Measurements from ENCODE around the gene PYGB.
A peak's percentile ranks its signal among the peaks of the same experiment; 100 is the strongest.

The PYGB gene

GRCh38 chr20:25220810-25221591 lies 26.9 kb upstream of the PYGB start (continued):
- no peak for TF ChIP-seq HOXA7 (CRISPR knock-in tag; IDR thresholded peaks at IDR 0.05; ENCODE audit: borderline replicate concordance)

GRCh38 chr20:25221592-25222460 lies 26.1 kb upstream of the PYGB start:
- ChIA-PET CTCF (interaction anchor here (1.2 to 1.8 kb wide), 3 partner anchors 10 to 177 kb away, joined by 3 to 7 read pairs (median 5); no protein-coding TSS in a partner anchor), POLR2A (interaction anchor here (1.7 kb wide), 1 partner anchor 26 kb away, joined by 4 read pairs; the partner anchor contains the start of gene PYGB)
- H3K27ac ChIP-seq (ENCODE audit: extremely low read depth, low read depth, low read length), result no peak overlapping the region
- no peaks in the 10 kb centered on the region for H3K9me3 ChIP-seq (ENCODE audit: control insufficient read depth, insufficient read depth, low read depth, low read length)
- peaks cover 4 to 65% of the 10 kb centered on the region in 2 experiments; a peak in 2 of 3 replicates for H3K36me3 ChIP-seq (ENCODE audit: control insufficient read depth in 2 of 2, insufficient read depth in 1 of 2, low read length in 2 of 2)
- TF ChIP-seq ZNF600 (tag by site-specific recombination; IDR thresholded peaks at IDR 0.05) (peak; percentile 70), MZF1 (tag by site-specific recombination; IDR thresholded peaks at IDR 0.05; ENCODE audit: borderline replicate concordance) (no peak)
- no peak overlapping the region for H3K4me3 ChIP-seq (ENCODE audit: low read depth, low read length)
- H3K4me1 ChIP-seq (ENCODE audit: control insufficient read depth, insufficient read depth, low read length), result no peaks in the 10 kb centered on the region

DNA sequence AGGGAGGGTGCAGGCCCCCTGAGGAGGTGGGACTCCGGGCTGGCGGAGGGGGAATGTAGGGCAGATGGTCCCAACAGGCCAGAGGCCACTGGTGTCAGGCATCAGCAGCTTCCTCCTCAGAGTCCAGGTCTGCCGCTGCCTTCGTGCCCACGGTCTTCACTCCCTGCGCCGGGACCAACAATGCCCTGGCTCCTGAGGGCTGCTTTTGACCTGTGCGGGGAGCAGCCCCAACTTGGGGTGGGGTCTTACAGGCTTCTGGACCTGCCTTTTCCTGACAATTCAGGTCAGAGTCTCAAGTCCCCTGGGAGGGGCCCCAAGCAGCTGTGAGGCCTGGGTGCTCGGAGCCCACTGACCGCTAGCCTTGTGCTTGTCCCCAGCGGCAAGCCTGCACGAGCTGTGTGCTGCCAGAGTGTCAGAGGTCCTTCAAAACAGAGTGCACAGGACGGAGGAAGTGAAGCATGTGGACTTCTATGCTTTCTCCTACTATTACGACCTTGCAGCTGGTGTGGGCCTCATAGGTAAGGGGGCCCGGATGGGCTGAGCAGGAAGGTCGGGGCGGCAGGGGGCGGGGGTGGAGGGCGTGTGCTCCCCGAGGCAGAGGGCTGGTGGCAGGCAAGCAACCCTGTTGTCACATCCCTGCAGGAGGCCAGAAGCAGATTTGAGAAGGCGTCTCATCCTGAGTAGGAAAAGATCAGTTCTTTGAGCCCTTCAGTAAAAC lies 25.3 kb upstream of the PYGB start:
- CTCF ChIA-PET, result interaction anchor here (0.8 to 1.8 kb wide), 5 partner anchors 11 to 176 kb away, joined by 3 to 5 read pairs (median 3); no protein-coding TSS in a partner anchor
- POLR2A ChIA-PET, result interaction anchor here (0.6 to 2.3 kb wide), 6 partner anchors 23 to 899 kb away, joined by 3 to 14 read pairs (median 4); partner anchors contain the start of genes GINS1 and PYGB
- peaks cover 4 to 57% of the 10 kb centered on the region in 2 experiments; a peak in 2 of 3 replicates for H3K36me3 ChIP-seq (ENCODE audit: control insufficient read depth in 2 of 2, insufficient read depth in 1 of 2, low read length in 2 of 2)
- 0 out of 2 replicates have a peak overlapping the region, but pooled peaks have one; percentile 16 for H3K27ac ChIP-seq (ENCODE audit: extremely low read depth, low read depth, low read length)
- H3K4me1 ChIP-seq (ENCODE audit: control insufficient read depth, insufficient read depth, low read length), result 0 out of 2 replicates have a peak, but pooled peaks cover 3% of the 10 kb centered on the region
- TF ChIP-seq HOXD13 (CRISPR knock-in tag; IDR thresholded peaks at IDR 0.05; ENCODE audit: borderline replicate concordance), result no peak
- no peak for TF ChIP-seq ZNF561 (tag by site-specific recombination; IDR thresholded peaks at IDR 0.05; ENCODE audit: borderline replicate concordance)
- TF ChIP-seq GLI4 (tag by site-specific recombination; IDR thresholded peaks at IDR 0.05), result no peak
- no peak for TF ChIP-seq ZNF530 (tag by site-specific recombination; IDR thresholded peaks at IDR 0.05; ENCODE audit: low read depth)
- TF ChIP-seq WT1 (tag by site-specific recombination; IDR thresholded peaks at IDR 0.05), result no peak
- TF ChIP-seq, protein P1, sequence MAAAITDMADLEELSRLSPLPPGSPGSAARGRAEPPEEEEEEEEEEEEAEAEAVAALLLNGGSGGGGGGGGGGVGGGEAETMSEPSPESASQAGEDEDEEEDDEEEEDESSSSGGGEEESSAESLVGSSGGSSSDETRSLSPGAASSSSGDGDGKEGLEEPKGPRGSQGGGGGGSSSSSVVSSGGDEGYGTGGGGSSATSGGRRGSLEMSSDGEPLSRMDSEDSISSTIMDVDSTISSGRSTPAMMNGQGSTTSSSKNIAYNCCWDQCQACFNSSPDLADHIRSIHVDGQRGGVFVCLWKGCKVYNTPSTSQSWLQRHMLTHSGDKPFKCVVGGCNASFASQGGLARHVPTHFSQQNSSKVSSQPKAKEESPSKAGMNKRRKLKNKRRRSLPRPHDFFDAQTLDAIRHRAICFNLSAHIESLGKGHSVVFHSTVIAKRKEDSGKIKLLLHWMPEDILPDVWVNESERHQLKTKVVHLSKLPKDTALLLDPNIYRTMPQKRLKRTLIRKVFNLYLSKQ (tag by site-specific recombination; IDR thresholded peaks at IDR 0.05; ENCODE audit: borderline replicate concordance), result no peak
- TF ChIP-seq ZSCAN23 (tag by site-specific recombination; IDR thresholded peaks at IDR 0.05), result no peak
- TF ChIP-seq BCL6B (tag by site-specific recombination; IDR thresholded peaks at IDR 0.05), result no peak
- no peak for TF ChIP-seq ZNF571 (tag by site-specific recombination; IDR thresholded peaks at IDR 0.05)
- no peak for TF ChIP-seq YY1 (tag by site-specific recombination; IDR thresholded peaks at IDR 0.05)
- TF ChIP-seq ZFP41 (tag by site-specific recombination; IDR thresholded peaks at IDR 0.05; ENCODE audit: borderline replicate concordance), result no peak
- no peak for TF ChIP-seq ZBTB21 (tag by site-specific recombination; IDR thresholded peaks at IDR 0.05)
- no peak for TF ChIP-seq ZNF473 (tag by site-specific recombination; IDR thresholded peaks at IDR 0.05)
- TF ChIP-seq PRDM2 (tag by site-specific recombination; IDR thresholded peaks at IDR 0.05; ENCODE audit: borderline replicate concordance), result no peak
- TF ChIP-seq EGR2 (tag by site-specific recombination; IDR thresholded peaks at IDR 0.05; ENCODE audit: low read depth), result no peak
- no peak for TF ChIP-seq ZNF140 (tag by site-specific recombination; IDR thresholded peaks at IDR 0.05)
- no peaks in the 10 kb centered on the region for H3K9me3 ChIP-seq (ENCODE audit: control insufficient read depth, insufficient read depth, low read depth, low read length)
- no peak overlapping the region for H3K4me3 ChIP-seq (ENCODE audit: low read depth, low read length)
